DMS53 (cell line): ENCODE measurements around the gene GNAI3.

ENCODE experiments used
- DNase-seq: peaks from one replicate; lab custom pipeline; 2025; lab: John Stamatoyannopoulos, UW

The GNAI3 gene

DNA sequence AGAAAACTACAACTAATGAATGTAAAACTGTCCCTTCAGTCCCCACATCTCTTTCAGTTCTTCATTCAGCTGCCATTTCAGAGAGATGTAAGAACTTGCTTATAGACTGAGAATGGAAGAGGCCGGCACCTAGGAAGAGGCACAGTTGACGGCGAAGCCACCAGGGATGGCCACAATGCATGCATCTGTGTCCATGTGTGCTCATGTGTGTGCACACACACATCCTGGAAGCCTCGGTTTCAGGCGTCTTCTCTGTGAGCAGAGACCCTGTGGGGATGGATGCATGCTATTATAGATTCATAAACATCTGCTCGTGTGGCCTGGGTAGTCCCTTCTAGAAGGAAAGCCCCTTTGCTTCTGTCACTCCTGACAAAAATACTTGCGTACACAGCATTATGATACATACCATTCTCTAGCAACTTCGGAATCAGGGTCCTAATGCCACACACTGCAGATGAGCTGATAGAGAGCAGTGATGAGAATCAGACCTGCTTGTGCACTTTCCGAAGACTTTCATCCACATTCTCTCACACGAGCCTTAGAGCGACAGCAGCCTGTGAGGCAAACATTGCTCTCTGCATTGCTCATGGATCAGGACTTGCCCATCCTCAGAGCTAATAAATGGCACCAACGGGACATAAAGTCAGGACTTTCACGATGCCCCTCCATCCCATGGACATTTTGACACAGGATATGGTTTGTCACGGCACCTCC, 21.2 kb upstream of the GNAI3 start:
- no peak for DNase-seq

DNA sequence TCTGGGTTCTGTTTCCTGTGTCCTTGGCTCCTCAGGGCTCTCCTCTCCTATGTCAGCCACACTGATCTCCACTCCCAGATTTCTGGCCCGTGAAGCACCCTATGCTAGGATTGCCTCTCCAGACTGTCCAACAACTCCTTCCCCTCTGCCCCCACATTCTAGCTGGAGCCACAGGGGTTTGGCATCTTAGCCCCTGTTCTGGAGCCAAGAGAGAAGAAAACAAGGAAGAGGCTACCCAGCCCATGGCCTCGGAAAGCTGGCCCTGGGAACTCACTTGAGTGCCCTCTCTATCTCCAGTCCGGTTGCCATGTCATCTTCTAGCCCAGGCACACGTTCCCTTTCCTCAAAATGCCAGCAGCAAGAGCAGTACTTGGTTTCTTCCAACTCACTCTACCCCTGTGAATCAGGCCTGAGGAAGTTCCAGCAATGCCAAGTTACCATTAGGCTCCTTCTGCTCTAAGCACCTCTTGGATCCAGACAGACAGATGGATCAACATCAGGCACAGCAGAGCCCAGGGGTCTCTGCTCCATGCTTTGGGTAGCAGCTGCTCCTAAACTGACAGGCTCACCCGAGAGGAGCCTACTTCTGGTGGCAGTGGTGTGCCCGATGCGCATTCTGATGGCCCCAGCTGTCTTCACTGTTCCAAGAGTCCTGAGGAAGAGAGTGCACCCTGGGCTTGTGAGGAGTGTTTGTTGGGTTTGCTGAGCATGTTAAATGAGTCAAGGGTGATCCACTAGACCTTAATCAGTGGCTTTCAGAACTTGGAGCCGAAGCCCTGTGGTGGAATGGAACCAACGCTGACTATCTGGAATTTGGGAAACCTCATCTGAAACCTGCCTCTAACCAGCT, 20.3 kb upstream of the GNAI3 start:
- DNase-seq: no peak

DNA sequence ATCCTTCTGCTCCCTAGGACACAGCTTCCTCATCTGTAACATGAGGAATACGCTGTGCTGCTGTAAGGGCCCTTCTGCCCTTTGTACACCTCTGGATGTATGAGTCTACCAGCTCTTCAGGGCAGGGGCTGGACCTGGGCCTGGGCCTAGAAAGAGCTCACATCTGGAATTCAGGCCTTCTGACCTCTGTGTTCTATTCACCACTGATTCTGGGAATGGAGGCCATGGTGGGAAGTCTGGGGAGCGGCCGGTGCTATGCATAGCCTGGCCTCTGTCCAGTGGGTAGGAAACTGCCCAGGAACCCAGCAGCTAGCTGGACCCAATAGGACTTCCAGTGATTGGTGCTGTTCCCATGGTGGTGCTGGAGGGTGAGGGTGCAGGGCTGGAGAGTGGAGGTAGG, 19.7 kb upstream of the GNAI3 start:
- DNase-seq: no peak

DNA sequence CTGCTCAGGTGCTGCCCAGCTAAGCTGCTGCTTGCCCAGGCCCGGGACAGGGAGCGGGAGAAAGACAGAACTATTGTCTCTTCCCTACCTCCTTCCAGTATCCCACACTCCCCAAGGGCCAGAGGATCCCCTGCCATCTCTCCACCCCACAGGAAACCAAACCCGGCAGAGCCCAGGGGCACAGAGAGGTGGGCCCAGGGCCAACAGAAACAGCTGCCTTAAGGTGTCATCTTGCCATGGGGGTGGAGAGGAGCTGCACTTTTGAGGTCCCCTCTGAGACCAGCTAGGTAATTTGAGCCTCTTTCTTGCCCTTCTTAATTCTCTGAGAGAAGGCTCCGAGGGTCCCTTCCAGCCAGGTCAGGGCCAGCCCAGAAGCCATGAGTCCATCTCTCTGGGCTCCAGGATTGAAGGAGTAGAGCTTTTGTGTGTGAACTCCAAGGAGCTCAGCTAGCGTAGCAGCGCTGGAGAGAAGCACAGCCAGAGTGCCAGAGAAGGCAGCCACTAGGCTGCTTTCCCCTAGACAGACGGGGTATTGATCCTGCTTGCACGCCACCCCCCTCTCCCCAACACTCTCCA, 18.4 kb upstream of the GNAI3 start:
- DNase-seq: no peak

DNA sequence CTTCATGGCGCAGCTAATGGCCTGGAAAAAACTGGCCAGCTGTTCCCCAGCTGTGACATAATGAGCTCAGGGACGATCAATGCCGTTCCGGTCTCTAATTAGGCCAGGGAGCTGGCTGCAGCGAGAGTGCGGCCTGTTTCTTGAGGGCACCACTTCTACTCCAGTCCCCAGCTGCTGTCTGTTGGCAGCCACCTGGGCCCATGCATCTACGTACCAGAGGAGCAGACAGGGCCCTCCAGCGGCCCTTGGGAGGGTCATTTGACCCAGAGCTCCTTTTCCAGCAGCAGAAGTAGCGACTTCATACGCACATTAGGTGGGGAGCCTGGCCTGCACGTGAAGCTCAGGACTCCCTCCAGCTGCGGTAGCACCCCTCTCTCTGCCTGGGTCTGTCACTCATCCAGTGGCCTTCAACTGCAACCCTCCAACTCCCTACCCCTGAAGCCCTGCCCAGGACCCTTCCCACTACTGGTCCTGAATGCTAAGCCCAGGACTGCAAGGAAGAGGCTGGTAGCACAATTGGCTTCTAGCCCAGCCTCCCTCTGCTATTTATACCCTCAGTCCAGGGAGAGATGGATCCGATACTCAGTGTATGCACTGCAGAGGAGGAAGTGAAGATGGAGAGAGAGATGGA, 17.8 kb upstream of the GNAI3 start:
- DNase-seq: no peak

DNA sequence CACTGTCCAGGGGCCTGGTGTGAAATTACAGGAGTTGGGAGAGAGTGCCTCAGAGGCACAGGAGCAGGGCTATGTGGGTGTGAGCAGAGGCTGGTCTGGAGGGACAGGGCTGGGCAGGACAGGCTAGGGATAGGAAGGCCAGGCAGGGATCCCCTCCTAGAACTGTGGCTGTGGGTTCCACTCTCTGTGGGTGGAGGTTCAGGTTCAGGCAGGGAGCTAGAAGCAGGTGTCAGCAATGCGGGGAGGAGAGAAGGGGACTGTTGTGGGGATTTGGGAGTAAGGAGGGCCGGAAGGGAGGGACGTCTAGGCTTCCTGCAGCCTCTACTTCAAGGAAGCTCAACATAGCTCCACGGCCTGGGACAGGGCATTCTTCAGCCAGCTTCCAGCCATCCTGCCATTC, 17.0 kb upstream of the GNAI3 start:
- DNase-seq: no peak

DNA sequence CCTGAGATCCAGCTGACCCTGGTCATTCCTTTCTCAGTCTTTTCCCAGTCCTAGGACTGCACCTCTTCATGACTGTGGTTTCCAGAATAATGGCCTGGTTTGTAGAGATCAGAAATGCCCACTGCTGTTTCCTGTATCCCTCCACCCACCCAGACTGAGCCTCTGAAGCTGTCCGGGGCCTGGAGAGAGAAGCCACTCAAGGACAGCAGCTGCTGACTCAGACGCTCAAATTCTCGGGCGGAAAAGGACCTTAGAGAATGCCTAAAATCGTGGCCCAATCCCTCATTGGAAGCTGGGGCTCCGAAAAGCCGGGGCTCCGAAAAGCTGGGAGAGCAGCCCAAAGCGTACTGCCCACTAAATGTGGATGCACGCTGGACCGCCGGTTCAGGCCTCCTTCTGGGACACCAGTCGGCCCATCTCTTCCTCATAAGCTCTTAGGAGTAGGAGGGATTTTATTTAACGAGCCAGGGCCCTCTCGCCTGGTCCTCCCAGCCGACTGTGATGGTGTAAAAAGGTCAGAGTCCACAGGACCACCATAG, 16.5 kb upstream of the GNAI3 start:
- DNase-seq: no peak

DNA sequence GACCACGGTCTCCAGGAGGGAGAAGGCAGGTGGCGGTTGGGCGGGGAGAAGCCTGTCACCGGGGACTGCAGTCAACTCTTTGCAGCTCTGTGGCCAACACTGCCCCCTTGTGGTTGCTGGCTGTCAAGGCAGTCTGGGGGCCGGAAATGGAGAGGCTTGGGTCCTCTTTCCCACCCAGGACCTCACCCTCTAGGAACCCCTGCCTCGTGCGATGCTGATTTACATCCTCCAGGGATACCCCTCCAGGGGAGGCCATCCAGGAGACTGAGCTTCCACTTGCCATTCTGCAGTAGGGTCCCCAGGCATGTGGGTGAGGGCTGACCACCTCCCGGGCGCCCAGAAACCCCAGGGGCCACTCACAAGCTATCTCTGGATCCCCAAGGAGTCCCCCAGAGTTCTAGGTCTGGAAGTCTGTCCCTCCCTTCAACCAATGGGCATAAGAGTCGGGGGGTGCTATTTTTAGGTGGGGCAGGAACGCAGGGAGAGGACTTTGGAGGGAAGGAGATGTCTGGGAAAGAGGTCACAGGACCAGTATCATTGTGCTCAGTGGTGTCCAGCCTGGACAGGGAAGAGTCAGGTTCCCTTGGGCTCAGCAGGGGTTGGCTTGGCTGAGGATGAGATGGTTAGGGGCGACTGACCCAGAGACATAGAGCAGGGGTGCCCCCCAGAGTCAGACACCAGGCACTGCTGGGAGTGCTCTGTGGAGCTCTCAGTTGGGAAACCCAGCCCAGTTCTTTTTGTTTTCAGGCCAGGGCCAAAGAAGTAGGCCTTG, 15.9 kb upstream of the GNAI3 start:
- peak; percentile 89 for DNase-seq

DNA sequence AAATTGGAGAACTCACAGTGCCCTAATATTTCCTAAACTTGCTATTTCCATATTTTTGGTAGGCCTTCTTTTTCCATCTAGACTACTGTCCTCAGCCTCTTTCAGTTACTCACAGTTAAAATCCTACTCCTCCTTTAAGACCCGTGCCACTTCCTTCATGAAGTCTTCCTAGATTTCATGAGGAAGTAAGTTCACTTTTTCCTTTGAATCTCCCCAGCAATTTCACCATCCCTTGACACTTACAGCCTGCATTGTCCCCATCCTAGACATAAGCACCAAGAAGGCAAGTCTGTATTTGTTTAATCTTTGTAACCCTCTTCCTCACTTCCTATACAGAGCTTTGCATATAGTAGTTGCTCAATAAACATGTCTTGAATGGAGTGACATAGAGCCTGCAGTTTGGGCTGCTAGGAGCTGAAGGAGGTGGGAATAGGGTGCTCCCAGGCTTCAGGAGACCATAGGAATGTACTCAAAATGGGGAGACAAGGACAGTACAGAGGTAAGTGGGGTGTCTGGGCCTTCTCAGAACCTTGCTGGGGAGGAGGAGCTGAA, 14.0 kb upstream of the GNAI3 start:
- DNase-seq: no peak

DNA sequence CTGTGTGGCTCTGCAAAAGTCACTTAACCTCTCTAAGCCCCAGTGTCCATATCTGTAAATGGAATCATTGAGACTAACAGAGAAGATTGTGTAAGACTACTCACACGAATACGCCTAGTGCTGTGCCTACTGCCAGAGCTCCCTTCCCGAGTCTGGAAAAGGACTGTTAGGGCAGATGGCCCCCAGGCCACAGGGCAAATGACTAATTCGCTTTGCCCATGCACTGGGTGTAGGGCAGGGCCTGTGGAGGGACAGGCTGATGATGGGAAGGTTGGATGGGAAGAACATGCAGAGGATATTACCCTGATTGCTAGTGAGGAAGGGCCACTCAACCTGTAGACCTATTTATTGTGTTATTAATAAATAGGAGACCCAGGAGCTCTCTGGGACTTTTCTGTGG, 12.9 kb upstream of the GNAI3 start:
- no peak for DNase-seq

DNA sequence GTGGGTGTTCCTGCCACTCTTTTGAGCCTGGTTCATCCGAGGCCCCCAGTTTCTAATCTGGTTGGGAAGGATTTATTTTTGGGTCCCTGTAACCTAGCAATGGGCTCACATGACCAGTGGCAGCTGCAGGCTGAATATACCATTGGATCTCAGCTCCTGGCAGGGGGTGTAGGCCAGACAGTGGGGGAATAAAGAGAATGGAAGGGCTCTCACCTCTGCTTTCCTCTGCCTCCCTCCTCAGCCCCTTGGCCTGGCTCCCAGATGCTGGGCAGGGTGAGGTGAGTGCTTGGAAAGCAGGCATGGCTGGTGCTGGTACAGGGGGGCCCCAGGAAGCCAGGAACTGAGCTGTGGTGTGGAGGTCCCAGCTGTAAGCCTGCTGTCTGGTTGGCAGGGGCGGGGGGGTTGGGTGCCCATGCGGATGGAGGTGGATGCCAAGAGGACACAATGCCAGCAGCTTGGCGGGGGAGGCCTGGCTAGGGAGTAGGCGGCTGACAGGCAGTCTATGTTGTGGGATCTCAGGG, 12.4 kb upstream of the GNAI3 start:
- DNase-seq: no peak

DNA sequence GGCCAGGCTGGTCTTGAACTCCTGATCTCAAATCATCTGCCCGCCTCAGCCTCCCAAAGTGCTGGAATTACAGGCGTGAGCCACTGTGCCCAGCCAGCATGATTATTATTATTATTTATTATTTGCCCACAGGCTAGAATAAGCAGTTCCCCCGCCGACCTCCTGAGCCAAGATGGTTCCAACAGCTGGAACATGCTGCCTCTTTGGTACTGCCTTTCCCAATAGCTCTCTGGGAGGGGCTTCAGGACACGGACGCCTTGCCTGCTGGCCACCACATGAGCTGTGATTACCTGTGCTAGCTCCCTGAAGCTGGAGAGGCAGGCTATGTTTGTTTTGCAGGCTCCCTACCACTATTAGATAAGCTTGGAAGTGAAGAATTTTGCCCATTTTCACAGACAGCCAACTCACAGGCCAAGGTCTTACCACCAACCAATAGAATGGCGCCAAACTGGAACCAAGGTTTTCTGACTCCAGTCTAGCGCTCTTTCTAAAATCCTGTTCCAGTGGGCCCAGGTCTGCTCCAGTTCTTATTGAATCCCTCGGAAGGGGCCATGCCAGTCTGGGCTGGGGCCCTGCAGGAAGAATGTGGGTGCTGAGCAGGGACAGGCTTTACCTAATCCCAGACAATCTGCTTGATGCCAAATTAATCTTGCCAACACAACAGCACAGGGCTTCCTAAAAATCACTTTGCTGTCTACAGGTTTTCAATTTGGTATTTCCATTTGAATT, 10.8 kb upstream of the GNAI3 start:
- no peak for DNase-seq

DNA sequence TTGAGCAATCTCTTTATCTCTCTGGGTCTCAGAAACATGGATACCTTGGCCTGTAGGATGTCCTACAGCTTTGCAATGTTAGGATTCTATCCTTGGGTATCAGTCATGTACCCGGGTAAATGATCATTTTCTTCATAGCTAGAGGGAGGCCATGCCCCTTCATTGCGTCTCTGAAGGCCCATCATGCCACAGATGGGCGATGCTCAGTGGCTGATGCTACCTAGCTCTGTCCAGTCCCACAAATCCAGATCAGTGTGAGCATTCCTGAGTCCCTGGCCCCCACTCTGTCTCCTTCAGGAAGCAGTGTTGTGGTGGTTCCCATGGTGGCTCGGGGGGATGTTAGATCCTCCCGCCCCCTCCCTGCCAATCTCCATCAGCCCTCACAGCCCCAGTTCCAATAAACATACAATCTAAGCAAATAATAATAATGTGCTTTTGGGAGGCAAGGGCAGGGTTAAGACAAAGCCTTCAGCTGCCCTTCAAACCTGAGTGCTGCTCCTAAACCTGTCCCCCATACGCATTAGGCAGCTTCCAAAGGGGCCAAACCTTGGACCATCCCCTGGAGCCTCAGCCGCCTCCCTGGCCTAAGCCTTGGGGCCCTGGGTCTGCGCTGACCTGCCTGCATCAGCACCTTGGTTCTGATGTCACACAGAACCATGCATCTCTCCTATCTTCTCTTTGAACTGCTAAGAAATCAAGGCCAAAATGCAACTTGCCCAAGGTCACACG, 9.4 kb upstream of the GNAI3 start:
- no peak for DNase-seq

DNA sequence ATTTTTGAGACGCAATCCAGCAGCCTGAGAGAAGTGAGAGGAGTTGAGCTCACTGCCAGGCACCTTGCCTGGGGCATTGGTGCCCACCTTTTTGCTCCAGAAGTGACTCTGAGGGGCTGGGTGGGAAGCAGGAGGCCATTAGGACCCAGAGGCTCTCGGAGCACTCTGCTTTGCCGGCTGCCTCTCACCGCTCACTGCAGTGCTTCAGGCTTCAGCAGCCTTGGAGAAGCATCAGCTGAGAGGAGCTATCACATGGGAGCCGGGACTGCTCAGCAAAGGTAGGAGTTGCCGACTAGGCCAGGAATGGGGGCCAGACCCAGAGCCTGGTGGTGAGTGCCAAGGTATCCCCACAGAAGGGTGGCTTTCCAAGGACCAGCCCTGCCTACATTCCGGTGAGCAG, 8.7 kb upstream of the GNAI3 start, which contains the start of gene GPR61:
TSS of gene GPR61 (plus strand) at position 197 of the 400 bp plus-strand sequence. CDS start 3,151 bp downstream, outside the sequence.
- no peak for DNase-seq

DNA sequence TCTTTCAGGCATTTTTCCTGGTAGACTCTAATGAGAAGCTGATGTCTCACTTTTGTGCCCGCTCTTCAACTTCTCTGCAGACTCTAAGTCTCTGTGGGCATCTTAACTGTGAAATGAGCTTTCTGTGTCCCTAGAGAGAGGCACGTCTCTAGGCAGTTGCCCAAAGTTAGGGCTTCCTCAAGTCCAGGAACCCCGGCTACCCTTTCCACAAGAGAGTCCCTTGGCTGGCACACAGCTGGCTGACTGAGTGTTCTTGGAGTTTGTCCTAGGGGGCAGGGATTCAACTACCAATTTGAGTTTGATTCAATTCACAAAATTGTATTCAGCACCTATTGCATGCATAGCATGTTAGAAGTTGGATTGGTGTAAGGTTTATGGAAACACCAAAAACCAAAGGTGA, 7.3 kb upstream of the GNAI3 start:
- DNase-seq: no peak

DNA sequence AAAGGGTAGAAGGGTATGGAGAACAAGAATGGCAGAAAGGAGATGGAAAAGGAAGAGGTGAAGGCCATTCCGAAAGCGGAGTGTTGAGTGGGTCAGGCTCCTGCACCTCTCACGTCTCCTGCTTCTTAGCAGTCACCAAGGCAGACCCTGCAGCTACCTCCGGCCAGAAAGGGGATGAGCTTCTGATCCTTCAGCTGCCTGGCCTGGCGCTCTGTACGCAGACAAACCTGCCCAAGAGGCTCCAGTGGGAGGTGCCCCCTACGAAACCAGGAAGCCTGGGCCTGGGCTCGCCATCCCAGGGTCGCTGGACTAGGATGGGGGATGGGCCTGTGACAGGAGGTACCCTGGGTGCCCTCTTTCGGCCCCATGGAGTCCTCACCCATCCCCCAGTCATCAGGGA, 5.8 kb upstream of the GNAI3 start:
- no peak for DNase-seq

DNA sequence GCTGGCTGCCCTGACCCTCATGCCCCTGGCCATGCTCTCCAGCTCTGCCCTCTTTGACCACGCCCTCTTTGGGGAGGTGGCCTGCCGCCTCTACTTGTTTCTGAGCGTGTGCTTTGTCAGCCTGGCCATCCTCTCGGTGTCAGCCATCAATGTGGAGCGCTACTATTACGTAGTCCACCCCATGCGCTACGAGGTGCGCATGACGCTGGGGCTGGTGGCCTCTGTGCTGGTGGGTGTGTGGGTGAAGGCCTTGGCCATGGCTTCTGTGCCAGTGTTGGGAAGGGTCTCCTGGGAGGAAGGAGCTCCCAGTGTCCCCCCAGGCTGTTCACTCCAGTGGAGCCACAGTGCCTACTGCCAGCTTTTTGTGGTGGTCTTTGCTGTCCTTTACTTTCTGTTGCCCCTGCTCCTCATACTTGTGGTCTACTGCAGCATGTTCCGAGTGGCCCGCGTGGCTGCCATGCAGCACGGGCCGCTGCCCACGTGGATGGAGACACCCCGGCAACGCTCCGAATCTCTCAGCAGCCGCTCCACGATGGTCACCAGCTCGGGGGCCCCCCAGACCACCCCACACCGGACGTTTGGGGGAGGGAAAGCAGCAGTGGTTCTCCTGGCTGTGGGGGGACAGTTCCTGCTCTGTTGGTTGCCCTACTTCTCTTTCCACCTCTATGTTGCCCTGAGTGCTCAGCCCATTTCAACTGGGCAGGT, 5.0 kb upstream of the GNAI3 start:
- DNase-seq: no peak

DNA sequence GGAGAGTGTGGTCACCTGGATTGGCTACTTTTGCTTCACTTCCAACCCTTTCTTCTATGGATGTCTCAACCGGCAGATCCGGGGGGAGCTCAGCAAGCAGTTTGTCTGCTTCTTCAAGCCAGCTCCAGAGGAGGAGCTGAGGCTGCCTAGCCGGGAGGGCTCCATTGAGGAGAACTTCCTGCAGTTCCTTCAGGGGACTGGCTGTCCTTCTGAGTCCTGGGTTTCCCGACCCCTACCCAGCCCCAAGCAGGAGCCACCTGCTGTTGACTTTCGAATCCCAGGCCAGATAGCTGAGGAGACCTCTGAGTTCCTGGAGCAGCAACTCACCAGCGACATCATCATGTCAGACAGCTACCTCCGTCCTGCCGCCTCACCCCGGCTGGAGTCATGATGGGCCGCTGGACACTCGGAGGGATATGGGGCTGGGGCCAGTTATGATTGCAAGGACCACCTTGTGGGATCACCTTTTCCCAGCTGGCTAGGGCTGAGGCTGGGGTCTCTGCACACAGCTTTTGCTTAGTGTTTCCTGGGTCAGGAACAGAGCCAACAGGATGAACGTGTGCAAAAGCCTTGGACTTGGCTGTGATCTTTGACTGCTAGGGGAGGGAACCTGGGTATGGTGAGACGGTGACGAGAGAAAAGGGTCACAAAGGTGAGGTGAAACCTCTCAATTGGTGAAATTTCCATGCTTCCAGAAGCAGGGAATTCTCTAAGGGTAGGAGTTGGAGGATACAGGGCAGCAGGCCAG, 4.3 kb upstream of the GNAI3 start:
- DNase-seq: no peak
